Activated B cell treated with CpG ODN at 0.5 μM for 24 hours (primary cell): ENCODE results near the gene PTPN18. TPM values are rescaled to one million over a fixed set of nuclear protein-coding genes. Genes with fewer than 3 reads are reported as not detected.
"Not testable (repeated sequence)": the region's sequence is repeated elsewhere in the genome, so short reads cannot be mapped to it uniquely, and the experiment has no call there.

Source experiments
- ATAC-seq: fragments of 200-7000 bp; cut with Tn5 transposase; one replicate; pipeline ENCODE4 v1.10.0; 2021; ENCODE audit warnings: low read depth, mild to moderate bottlenecking, moderate library complexity
- CTCF ChIA-PET: fragments of 350-600 bp; sonication (Branson Sonifier 250); formaldehyde crosslinking; loops from one replicate; lab custom pipeline; 2021; ENCODE audit warnings: antibody characterized with exemption; lab: Charles Lee
- POLR2A ChIA-PET: fragments of 350-600 bp; sonication (Branson Sonifier 250); formaldehyde crosslinking; loops from one replicate; lab custom pipeline; 2021; ENCODE audit warnings: antibody characterized with exemption; lab: Charles Lee
- DNase-seq: peaks from one replicate; pipeline ENCODE4 v3.0.0; 2022
- H3K27ac Mint-ChIP-seq: one replicate; pipeline ENCODE4 v1.8.0; 2020; ENCODE audit warnings: mixed read lengths
- H3K27me3 Mint-ChIP-seq: one replicate; pipeline ENCODE4 v1.8.0; 2021; ENCODE audit warnings: mixed read lengths
- H3K36me3 Mint-ChIP-seq: one replicate; pipeline ENCODE4 v1.8.0; 2021; ENCODE audit warnings: low read depth, mixed read lengths
- H3K4me1 Mint-ChIP-seq: one replicate; pipeline ENCODE4 v1.8.0; 2021; ENCODE audit warnings: mixed read lengths
- H3K4me3 Mint-ChIP-seq: one replicate; pipeline ENCODE4 v1.8.0; 2020; ENCODE audit warnings: mild to moderate bottlenecking, mixed read lengths
- H3K9me3 Mint-ChIP-seq: one replicate; pipeline ENCODE4 v1.8.0; 2020; ENCODE audit warnings: mixed read lengths
- intact Hi-C: fragments of 100-400 bp; cut with micrococcal nuclease; formaldehyde crosslinking; loops from one replicate; pipeline ENCODE4 v1.15.1; 2024
- total RNA-seq: library from RNA; stranded (reverse); gene quantifications from 2 replicates; pipeline ENCODE4 v1.2.3, GENCODE V29; 2022
- TF ChIP-seq, protein P1 (sequence below): fragments of 200-600 bp; IDR thresholded peaks from one replicate; pipeline ENCODE4 v1.8.0; 2022; ENCODE audit warnings: antibody characterized with exemption, mild to moderate bottlenecking

The PTPN18 gene
- total RNA-seq, 1 donor from 2014 or later: 77.7 TPM

DNA sequence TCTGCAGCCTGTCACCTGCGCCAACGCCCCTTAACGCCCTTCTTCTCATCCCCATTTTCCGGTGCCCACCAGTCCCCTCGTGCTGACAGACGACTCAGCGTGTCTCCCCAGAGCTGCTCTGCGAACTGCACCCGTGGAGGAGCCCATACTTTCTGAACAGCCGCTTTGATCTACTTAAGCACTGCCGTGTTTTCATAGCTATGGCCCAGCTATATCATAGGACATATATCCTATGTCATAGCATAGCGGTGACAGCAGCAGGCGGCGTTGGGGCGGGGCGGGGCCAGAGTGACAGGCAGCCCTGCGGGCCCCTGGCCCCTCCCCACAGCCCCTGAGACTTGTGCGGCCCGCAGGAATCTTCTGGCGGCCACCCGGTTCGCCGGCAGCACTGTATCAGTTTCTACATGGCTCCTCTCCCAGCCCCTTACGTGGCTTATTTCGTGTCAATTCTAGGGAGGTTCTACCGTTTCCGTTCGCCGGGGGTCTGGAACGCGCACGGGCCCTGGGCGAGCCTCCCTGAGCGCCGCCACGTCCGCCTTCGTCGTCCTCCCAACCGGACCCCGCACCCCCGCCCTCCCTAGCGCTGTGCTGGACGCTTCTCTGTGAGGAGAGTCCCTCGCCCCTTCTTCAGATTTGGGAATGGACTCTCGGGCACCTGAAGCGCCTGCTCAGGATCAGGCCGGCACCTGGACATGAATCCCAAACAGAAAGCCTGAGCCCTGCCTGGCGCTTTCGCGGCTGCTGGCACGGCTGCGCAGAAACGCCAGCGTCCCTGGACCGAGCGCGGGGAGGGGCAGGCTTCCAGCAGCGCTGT, 35.4 kb downstream of the PTPN18 start:
- ChIA-PET POLR2A (interaction anchor here (1.2 to 4.3 kb wide), 5 partner anchors 10 to 49 kb away, joined by 3 to 37 read pairs (median 18); partner anchors contain the start of gene IMP4), CTCF (interaction anchor here (1.2 to 2.3 kb wide), 3 partner anchors 9 to 49 kb away, joined by 3 to 11 read pairs (median 8); partner anchors contain the start of gene IMP4)
- no peaks in the 10 kb centered on the region for H3K9me3 Mint-ChIP-seq
- peak; percentile 90 for ATAC-seq
- peak overlapping the region; percentile 87 for H3K27ac Mint-ChIP-seq
- intact Hi-C loops: loop anchor here (1.0 kb wide), 4 partner anchors 10 to 49 kb away; partner anchors contain the start of gene IMP4
- DNase-seq: peak; percentile 64
- no peaks in the 10 kb centered on the region for H3K27me3 Mint-ChIP-seq
- H3K36me3 Mint-ChIP-seq: peaks cover 2% of the 10 kb centered on the region
- peaks cover 58% of the 10 kb centered on the region for H3K4me1 Mint-ChIP-seq
- H3K4me3 Mint-ChIP-seq: peak overlapping the region; percentile 91
- TF ChIP-seq, protein P1, sequence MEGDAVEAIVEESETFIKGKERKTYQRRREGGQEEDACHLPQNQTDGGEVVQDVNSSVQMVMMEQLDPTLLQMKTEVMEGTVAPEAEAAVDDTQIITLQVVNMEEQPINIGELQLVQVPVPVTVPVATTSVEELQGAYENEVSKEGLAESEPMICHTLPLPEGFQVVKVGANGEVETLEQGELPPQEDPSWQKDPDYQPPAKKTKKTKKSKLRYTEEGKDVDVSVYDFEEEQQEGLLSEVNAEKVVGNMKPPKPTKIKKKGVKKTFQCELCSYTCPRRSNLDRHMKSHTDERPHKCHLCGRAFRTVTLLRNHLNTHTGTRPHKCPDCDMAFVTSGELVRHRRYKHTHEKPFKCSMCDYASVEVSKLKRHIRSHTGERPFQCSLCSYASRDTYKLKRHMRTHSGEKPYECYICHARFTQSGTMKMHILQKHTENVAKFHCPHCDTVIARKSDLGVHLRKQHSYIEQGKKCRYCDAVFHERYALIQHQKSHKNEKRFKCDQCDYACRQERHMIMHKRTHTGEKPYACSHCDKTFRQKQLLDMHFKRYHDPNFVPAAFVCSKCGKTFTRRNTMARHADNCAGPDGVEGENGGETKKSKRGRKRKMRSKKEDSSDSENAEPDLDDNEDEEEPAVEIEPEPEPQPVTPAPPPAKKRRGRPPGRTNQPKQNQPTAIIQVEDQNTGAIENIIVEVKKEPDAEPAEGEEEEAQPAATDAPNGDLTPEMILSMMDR: no peak

GRCh38 chr2:130391872-130392670, 36.2 kb downstream of the PTPN18 start:
- Mint-ChIP-seq H3K27ac (peak overlapping the region; percentile 87), H3K4me1 (peaks cover 50% of the 10 kb centered on the region), H3K4me3 (peak overlapping the region; percentile 91), H3K27me3 (no peaks in the 10 kb centered on the region), H3K9me3 (no peaks in the 10 kb centered on the region), H3K36me3 (peaks cover 2% of the 10 kb centered on the region)
- ATAC-seq (no peak), DNase-seq (no peak)
- CTCF ChIA-PET: interaction anchor here (0.5 kb wide), 1 partner anchor 18 kb away, joined by 6 read pairs; no protein-coding TSS in a partner anchor
- POLR2A ChIA-PET: interaction anchor here (2.8 kb wide), 1 partner anchor 19 kb away, joined by 18 read pairs; no protein-coding TSS in a partner anchor
- TF ChIP-seq, protein P1: no peak
- intact Hi-C loops: loop anchor here (1.0 kb wide), 4 partner anchors 11 to 50 kb away; partner anchors contain the start of gene IMP4

DNA sequence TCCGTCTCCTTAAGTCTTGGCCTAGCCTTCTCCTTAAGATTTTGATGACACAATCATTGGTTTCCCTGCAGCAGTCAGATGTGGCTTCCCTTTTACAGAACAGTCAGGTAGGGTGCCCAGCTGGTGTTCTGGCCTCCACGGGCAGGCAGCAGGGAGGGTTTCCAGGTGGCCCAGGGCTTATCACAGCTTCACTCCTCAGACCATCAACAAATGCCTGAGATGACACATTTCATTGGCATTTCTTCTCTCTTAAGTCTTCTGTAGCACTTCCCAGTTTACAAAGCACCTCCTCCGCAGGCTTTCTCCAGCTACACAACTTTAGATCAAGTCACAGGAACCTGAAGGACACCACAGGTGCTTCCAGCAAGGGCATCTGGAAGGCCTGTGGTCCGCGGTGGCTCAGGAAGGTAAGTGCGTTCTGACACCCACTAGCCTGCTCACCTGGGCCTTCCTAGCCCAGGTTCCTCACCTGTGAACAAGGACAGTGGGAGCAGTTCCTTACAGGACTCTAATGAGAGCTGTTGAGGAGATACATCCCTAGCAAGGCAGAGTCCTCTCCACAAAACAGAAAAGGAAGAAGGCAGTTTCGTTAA, 37.6 kb downstream of the PTPN18 start:
- TF ChIP-seq, protein P1: no peak
- CTCF ChIA-PET: no interaction called here

GRCh38 chr2:130406280-130406679, 50.4 kb downstream of the PTPN18 start:
- DNase-seq, H3K9me3 Mint-ChIP-seq, ATAC-seq, POLR2A ChIA-PET, intact Hi-C loops, H3K4me3 Mint-ChIP-seq, H3K27me3 Mint-ChIP-seq, H3K36me3 Mint-ChIP-seq, H3K27ac Mint-ChIP-seq, CTCF ChIA-PET, H3K4me1 Mint-ChIP-seq: not testable (repeated sequence)

More for the DNA sequence above, 37.6 kb downstream of the PTPN18 start:
- POLR2A ChIA-PET: interaction anchor here (0.6 to 1.1 kb wide), 2 partner anchors 11 to 21 kb away, joined by 3 to 7 read pairs; no protein-coding TSS in a partner anchor
- H3K36me3 Mint-ChIP-seq: peaks cover 2% of the 10 kb centered on the region
- H3K9me3 Mint-ChIP-seq: no peaks in the 10 kb centered on the region
- H3K27ac Mint-ChIP-seq: no peak overlapping the region
- intact Hi-C loops: no loop called here
- no peak for ATAC-seq
- H3K4me3 Mint-ChIP-seq: no peak overlapping the region
- H3K27me3 Mint-ChIP-seq: peaks cover 4% of the 10 kb centered on the region
- peaks cover 38% of the 10 kb centered on the region for H3K4me1 Mint-ChIP-seq
- no peak for DNase-seq

- DNase-seq, POLR2A ChIA-PET, H3K4me3 Mint-ChIP-seq, intact Hi-C loops, H3K4me1 Mint-ChIP-seq, H3K9me3 Mint-ChIP-seq, CTCF ChIA-PET, H3K27me3 Mint-ChIP-seq, ATAC-seq, H3K27ac Mint-ChIP-seq, H3K36me3 Mint-ChIP-seq: not testable (repeated sequence)
These were observed 60.8 kb downstream of the PTPN18 start for GRCh38 chr2:130416693-130417092.

- intact Hi-C loops, POLR2A ChIA-PET, ATAC-seq, CTCF ChIA-PET, H3K36me3 Mint-ChIP-seq, H3K4me3 Mint-ChIP-seq, H3K27me3 Mint-ChIP-seq, H3K4me1 Mint-ChIP-seq, H3K9me3 Mint-ChIP-seq, DNase-seq, H3K27ac Mint-ChIP-seq: not testable (repeated sequence)
These were observed 63.0 kb downstream of the PTPN18 start for GRCh38 chr2:130418845-130419244.
